MM.1S (cell line): Measurements from ENCODE around the gene ASCC2.
"Not testable (repeated sequence)": the region's sequence is repeated elsewhere in the genome, so short reads cannot be mapped to it uniquely, and the experiment has no call there.

Experiments used
- DNase-seq: peaks from one replicate; pipeline ENCODE4 v3.0.0-alpha.2; 2015
- H2AFZ ChIP-seq: fragments of 300-600 bp; sonication (generic); 2 replicates; pipeline ENCODE4 v1.6.0; 2016; ENCODE audit warnings: antibody characterized with exemption, low read length
- H3F3A ChIP-seq: fragments of 300-600 bp; sonication (generic); 2 replicates; pipeline ENCODE4 v1.6.1; 2016; ENCODE audit warnings: mild to moderate bottlenecking, antibody characterized with exemption, low read length, moderate library complexity, mixed read lengths; ENCODE audit not compliant: insufficient read depth
- H3K27ac ChIP-seq: fragments of 300-600 bp; sonication (generic); 2 replicates; pipeline ENCODE4 v1.5.1; 2016; ENCODE audit warnings: mild to moderate bottlenecking, low read length
- H3K27me3 ChIP-seq: fragments of 300-600 bp; sonication (generic); replicated peaks from 2 replicates; pipeline ENCODE4 v1.6.0; 2016; ENCODE audit warnings: low read length; ENCODE audit not compliant: insufficient read depth
- H3K36me3 ChIP-seq: fragments of 300-600 bp; sonication (generic); replicated peaks from 2 replicates; pipeline ENCODE4 v1.6.1; 2016; ENCODE audit warnings: mild to moderate bottlenecking, low read length, mixed read lengths; ENCODE audit not compliant: insufficient read depth
- H3K4me1 ChIP-seq: fragments of 300-600 bp; sonication (generic); 2 replicates; pipeline ENCODE4 v1.6.1; 2016; ENCODE audit warnings: low read length, mixed read lengths
- H3K4me2 ChIP-seq: fragments of 300-600 bp; sonication (generic); 2 replicates; pipeline ENCODE4 v1.6.0; 2016; ENCODE audit warnings: low read depth, low read length
- H3K4me3 ChIP-seq: fragments of 300-600 bp; sonication (generic); 2 replicates; pipeline ENCODE4 v1.5.1; 2016; ENCODE audit warnings: low read length, mixed read lengths
- H3K79me2 ChIP-seq: fragments of 300-600 bp; sonication (generic); 2 replicates; pipeline ENCODE4 v1.6.1; 2016; ENCODE audit warnings: mixed run types, low read length, mixed read lengths
- H3K9ac ChIP-seq: fragments of 300-600 bp; sonication (generic); 2 replicates; pipeline ENCODE4 v1.6.1; 2016; ENCODE audit warnings: low read length, mixed read lengths
- H3K9me2 ChIP-seq: fragments of 300-600 bp; sonication (generic); replicated peaks from 2 replicates; pipeline ENCODE4 v1.6.1; 2016; ENCODE audit warnings: mild to moderate bottlenecking, low read length, mixed read lengths; ENCODE audit not compliant: insufficient read depth
- H3K9me3 ChIP-seq: fragments of 300-600 bp; sonication (generic); replicated peaks from 2 replicates; pipeline ENCODE4 v1.6.1; 2016; ENCODE audit warnings: mild to moderate bottlenecking, low read length, mixed read lengths; ENCODE audit not compliant: insufficient read depth
- H4K20me1 ChIP-seq: fragments of 300-600 bp; sonication (generic); 2 replicates; pipeline ENCODE4 v1.6.1; 2016; ENCODE audit warnings: mild to moderate bottlenecking, low read length, moderate library complexity, mixed read lengths; ENCODE audit not compliant: insufficient read depth
- CTCF ChIP-seq: fragments of 300-600 bp; sonication (generic); IDR thresholded peaks from 2 replicates; pipeline ENCODE4 v1.5.1; 2016; ENCODE audit warnings: antibody characterized with exemption, low read length, mixed read lengths
- EZH2 ChIP-seq: fragments of 300-600 bp; sonication (generic); optimal IDR thresholded peaks from 2 replicates; pipeline ENCODE3; 2017; ENCODE audit warnings: low read depth, mild to moderate bottlenecking, antibody characterized with exemption, low read length, mixed read lengths
- EZH2phosphoT487 ChIP-seq: fragments of 300-600 bp; sonication (generic); IDR thresholded peaks from 2 replicates; pipeline ENCODE4 v1.6.1; 2018; ENCODE audit warnings: antibody characterized with exemption, low read length

ASCC2 gene

GRCh38 chr22:29756341-29756740 is 81.7 kb downstream of the ASCC2 start:
- no peaks in the 10 kb centered on the region for H3K27me3 ChIP-seq
- no peaks in the 10 kb centered on the region for H3K9me3 ChIP-seq
- H3K9me2 ChIP-seq, result no peaks in the 10 kb centered on the region
- H3K9ac ChIP-seq, result no peak overlapping the region
- H3K36me3 ChIP-seq, result no peaks in the 10 kb centered on the region
- H3K4me1 ChIP-seq, result no peaks in the 10 kb centered on the region
- DNase-seq, result no peak
- no peak for TF ChIP-seq EZH2
- TF ChIP-seq CTCF, result no peak
- TF ChIP-seq EZH2phosphoT487, result no peak
- no peak overlapping the region for H2AFZ ChIP-seq
- no peak overlapping the region for H3K4me2 ChIP-seq
- H3K4me3 ChIP-seq, result no peak overlapping the region
- H3K79me2 ChIP-seq, result no peaks in the 10 kb centered on the region
- no peak overlapping the region for H3K27ac ChIP-seq
- no peaks in the 10 kb centered on the region for H3F3A ChIP-seq
- H4K20me1 ChIP-seq, result no peaks in the 10 kb centered on the region

GRCh38 chr22:29755889-29756288 is 82.2 kb downstream of the ASCC2 start:
- no peak for DNase-seq
- no peak overlapping the region for H3K27ac ChIP-seq
- H3K9me2 ChIP-seq, result no peaks in the 10 kb centered on the region
- H3K27me3 ChIP-seq, result no peaks in the 10 kb centered on the region
- no peak overlapping the region for H3K9ac ChIP-seq
- no peak overlapping the region for H2AFZ ChIP-seq
- TF ChIP-seq CTCF, result no peak
- TF ChIP-seq EZH2phosphoT487, result no peak
- no peak for TF ChIP-seq EZH2
- no peaks in the 10 kb centered on the region for H4K20me1 ChIP-seq
- H3K4me2 ChIP-seq, result no peak overlapping the region
- H3K4me3 ChIP-seq, result no peak overlapping the region
- H3K36me3 ChIP-seq, result no peaks in the 10 kb centered on the region
- no peaks in the 10 kb centered on the region for H3K79me2 ChIP-seq
- no peaks in the 10 kb centered on the region for H3K4me1 ChIP-seq
- H3F3A ChIP-seq, result no peaks in the 10 kb centered on the region
- no peaks in the 10 kb centered on the region for H3K9me3 ChIP-seq

GRCh38 chr22:29754658-29755395 is 83.2 kb downstream of the ASCC2 start:
- H3K4me2 ChIP-seq, H3K4me1 ChIP-seq, H3K27ac ChIP-seq, H3K9ac ChIP-seq, H3K27me3 ChIP-seq, DNase-seq, H3K9me3 ChIP-seq, H3F3A ChIP-seq, H4K20me1 ChIP-seq, H3K79me2 ChIP-seq, H3K4me3 ChIP-seq, H2AFZ ChIP-seq, H3K9me2 ChIP-seq, H3K36me3 ChIP-seq: not testable (repeated sequence)
